ENCODE data around the gene OPTN.

DNA sequence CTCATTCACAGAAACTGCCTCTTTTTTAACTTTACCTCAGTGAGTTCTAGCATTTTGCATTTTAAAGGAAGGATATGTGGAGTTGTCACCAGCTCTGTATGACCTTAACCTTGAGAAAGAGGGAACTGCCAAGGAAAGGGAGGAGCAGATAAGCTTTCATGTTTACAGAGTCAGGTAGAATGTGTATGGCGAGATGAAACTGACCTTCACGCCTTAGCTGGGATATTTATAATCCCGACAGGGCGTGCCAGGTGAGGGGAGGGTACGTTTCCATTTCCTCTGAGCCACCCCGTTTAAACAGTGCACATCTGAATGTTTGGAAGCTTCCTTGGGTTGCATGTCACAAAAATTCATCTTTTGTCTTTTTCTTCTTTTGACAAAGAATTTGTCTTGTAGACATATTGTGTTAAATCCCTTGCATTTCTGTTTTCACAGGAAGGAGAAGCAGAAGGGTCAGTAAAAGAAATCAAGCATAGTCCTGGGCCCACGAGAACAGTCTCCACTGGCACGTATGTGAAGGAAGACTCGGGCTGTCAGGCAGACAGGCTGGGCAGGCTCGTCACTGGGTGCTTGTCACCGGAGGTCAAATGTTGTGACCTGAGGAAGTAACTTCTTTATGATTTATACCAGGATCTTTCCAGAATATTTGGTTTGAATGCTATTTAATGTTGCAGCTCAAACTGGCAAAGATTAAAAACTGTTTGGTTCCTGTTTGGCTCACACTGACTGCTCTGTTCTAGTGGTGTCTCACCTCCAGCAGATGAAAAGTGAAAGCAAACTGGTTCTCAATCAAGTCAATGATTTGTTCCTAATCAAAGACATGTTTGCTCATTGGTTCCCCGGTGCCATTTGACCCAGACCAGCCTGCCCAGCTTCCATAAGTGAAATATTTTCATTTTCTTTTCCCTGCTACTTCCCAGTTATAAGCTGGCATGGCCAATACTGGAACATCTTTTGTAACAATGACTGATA is 16.2 kb downstream of the OPTN start:
- no peak for TF ChIP-seq EZH2 (IDR thresholded peaks at IDR 0.05; ENCODE audit: borderline replicate concordance, low read depth, low read length, poor library complexity, severe bottlenecking)
- TF ChIP-seq, protein P1, sequence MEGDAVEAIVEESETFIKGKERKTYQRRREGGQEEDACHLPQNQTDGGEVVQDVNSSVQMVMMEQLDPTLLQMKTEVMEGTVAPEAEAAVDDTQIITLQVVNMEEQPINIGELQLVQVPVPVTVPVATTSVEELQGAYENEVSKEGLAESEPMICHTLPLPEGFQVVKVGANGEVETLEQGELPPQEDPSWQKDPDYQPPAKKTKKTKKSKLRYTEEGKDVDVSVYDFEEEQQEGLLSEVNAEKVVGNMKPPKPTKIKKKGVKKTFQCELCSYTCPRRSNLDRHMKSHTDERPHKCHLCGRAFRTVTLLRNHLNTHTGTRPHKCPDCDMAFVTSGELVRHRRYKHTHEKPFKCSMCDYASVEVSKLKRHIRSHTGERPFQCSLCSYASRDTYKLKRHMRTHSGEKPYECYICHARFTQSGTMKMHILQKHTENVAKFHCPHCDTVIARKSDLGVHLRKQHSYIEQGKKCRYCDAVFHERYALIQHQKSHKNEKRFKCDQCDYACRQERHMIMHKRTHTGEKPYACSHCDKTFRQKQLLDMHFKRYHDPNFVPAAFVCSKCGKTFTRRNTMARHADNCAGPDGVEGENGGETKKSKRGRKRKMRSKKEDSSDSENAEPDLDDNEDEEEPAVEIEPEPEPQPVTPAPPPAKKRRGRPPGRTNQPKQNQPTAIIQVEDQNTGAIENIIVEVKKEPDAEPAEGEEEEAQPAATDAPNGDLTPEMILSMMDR (conservative IDR thresholded peaks at IDR 0.05; ENCODE audit: low read depth, low read length), result no peak

All from A673 (cell line).